ENCODE results near the gene LYL1.

LYL1 gene

DNA sequence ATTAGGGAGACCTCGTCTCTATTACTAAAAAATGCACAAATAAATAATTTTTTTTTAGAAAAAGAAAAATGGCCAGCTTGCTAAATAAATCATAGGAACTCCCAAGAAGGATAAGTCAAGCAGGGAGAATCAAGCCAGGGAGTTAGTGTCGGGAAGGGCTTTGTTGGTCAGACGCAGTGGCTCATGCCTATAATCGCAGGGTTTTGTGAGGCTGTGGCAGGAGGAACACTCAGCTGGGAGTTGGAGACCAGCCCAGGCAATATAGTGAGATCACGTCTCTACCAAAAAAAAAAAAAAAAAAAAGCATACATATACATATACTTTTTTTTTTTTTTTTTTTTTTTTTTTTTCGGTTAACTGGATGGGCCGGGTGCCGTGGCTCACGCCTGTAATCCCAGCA, 24.4 kb upstream of the LYL1 start:
- H3K4me3 ChIP-seq (ENCODE audit: low read depth in 1 of 2, low read length in 2 of 2), result no peak overlapping the region
- H3K4me1 ChIP-seq (ENCODE audit: control insufficient read depth in 1 of 2, insufficient read depth in 2 of 2, low read length in 2 of 2), result no peaks in the 10 kb centered on the region
- H3K27me3 ChIP-seq (ENCODE audit: low read depth, low read length), result no peaks in the 10 kb centered on the region
- no peaks in the 10 kb centered on the region for H3K9me3 ChIP-seq (ENCODE audit: control insufficient read depth in 1 of 2, low read length in 2 of 2)
- H3K36me3 ChIP-seq (ENCODE audit: control insufficient read depth in 1 of 2, insufficient read depth in 2 of 2, low read length in 2 of 2), result peaks cover 0 to 6% of the 10 kb centered on the region in 2 donors
- no peak overlapping the region for H3K27ac ChIP-seq (ENCODE audit: low read length)

DNA sequence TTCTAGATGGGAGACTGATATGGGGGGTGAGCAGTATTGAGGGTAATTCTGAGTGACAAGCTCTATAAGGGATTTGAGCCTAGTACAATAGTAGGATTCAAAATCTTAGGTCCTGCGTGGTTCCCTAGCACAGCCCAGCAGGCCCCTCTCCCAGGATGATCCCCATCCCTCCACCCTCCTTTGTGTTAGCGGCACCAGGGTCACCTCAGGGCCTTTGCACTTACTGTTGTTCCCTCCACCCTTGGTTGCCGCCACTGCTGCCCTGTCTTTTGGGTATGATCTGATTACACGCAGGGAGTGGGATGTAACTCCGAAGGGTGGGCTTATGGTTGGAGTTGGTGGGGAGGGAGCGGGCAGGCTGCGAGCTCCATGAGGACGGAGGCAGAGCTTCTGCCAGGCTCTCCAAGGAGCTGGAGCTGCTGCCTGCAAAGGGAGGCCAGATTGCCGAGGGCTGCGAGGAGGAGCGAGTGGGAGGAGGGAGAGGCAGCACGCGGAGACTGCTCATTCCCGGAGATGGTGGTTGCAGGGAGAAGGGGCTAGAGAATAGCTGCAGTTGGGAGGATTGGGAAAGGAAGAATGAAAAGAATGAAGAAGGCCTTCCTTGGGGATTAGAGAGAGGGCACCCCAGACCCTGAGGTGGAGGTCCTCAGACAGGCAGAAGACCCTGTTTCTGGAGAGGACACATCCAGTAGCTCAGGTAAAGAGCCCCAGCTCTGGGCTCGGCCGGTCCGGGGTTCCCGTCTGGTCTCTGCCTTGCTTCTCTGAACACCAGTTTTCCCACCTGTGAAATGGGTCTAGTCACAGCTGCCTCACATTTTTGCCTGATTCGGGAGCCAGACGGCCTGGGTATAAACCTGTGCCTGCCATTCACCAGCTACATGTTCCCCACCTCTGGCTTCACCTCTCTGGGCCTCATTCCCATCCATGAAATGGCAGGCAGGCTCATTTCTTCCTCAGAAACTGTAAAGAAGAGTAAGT, 20.6 kb upstream of the LYL1 start:
- Histone ChIP-seq H3K4me3 (ENCODE audit: low read depth in 1 of 2, low read length in 2 of 2) (no peak overlapping the region), H3K36me3 (ENCODE audit: control insufficient read depth in 1 of 2, insufficient read depth in 2 of 2, low read length in 2 of 2) (peaks cover 0 to 6% of the 10 kb centered on the region in 2 donors), H3K9me3 (ENCODE audit: control insufficient read depth in 1 of 2, low read length in 2 of 2) (no peaks in the 10 kb centered on the region), H3K27ac (ENCODE audit: low read length) (no peak overlapping the region), H3K27me3 (ENCODE audit: low read depth, low read length) (no peaks in the 10 kb centered on the region), H3K4me1 (ENCODE audit: control insufficient read depth in 1 of 2, insufficient read depth in 2 of 2, low read length in 2 of 2) (peaks cover 9 to 19% of the 10 kb centered on the region in 2 donors)

DNA sequence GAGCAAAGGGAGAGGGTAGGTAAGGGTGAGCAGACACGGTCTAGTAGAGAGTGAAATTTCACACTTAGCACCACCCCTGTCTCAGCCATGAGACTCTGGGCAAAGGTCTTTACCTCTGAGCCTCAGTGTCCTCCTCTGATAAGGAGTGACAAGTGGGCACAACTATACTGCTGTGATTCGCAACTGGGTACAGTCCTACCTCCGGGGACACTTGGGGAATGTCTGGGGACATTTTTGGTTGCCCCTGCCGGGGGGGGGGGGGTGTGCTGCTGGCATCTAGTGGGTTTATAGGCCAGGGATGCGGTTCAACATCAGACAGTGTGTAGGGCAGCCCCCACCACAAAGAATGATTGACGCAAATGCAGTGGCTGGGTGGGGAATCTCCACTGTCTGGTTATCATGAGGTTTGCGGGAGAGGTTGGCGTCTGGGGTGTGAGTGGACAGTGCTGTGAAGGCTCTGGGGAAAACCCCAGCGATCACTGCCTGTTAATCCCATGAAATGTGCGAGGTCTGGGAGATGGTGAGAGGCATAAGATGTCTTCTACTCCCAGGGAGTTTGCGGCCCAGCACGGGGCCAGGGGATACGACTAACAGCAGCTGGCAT, 19.7 kb upstream of the LYL1 start:
- Histone ChIP-seq H3K27me3 (ENCODE audit: low read depth, low read length) (no peaks in the 10 kb centered on the region), H3K9me3 (ENCODE audit: control insufficient read depth in 1 of 2, low read length in 2 of 2) (no peaks in the 10 kb centered on the region), H3K4me3 (ENCODE audit: low read depth in 1 of 2, low read length in 2 of 2) (no peak overlapping the region), H3K36me3 (ENCODE audit: control insufficient read depth in 1 of 2, insufficient read depth in 2 of 2, low read length in 2 of 2) (peaks cover 0 to 6% of the 10 kb centered on the region in 2 donors), H3K27ac (ENCODE audit: low read length) (no peak overlapping the region), H3K4me1 (ENCODE audit: control insufficient read depth in 1 of 2, insufficient read depth in 2 of 2, low read length in 2 of 2) (peaks cover 9 to 19% of the 10 kb centered on the region in 2 donors)

- Histone ChIP-seq H3K27ac (ENCODE audit: low read length) (no peak overlapping the region), H3K9me3 (ENCODE audit: control insufficient read depth in 1 of 2, low read length in 2 of 2) (no peaks in the 10 kb centered on the region), H3K27me3 (ENCODE audit: low read depth, low read length) (no peaks in the 10 kb centered on the region), H3K4me3 (ENCODE audit: low read depth in 1 of 2, low read length in 2 of 2) (no peak overlapping the region), H3K36me3 (ENCODE audit: control insufficient read depth in 1 of 2, insufficient read depth in 2 of 2, low read length in 2 of 2) (peaks cover 0 to 5% of the 10 kb centered on the region in 2 donors), H3K4me1 (ENCODE audit: control insufficient read depth in 1 of 2, insufficient read depth in 2 of 2, low read length in 2 of 2) (peaks cover 14 to 19% of the 10 kb centered on the region in 2 donors)
Observed at GRCh38 chr19:13121551-13122274, 19.1 kb upstream of the LYL1 start.

DNA sequence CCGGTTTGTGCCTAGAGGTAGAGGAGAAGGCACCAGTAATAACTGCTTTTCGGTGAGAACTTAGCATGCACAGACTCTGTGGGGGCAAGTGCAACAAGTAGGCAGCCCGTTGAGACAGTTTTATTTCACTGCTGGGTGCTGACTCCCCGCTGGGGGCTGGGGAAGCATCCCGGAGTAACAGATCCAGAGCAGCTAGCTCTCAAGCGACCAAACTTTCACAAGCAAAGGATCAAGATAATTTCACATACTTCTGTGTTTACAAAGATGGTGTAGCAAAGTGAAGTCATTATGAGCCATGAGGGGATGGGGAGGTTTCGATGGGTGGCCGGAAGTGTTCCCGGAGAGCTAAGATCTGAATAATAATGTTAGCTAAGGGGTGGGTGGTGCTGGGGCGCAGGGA, 18.2 kb upstream of the LYL1 start:
- no peaks in the 10 kb centered on the region for H3K9me3 ChIP-seq (ENCODE audit: control insufficient read depth in 1 of 2, low read length in 2 of 2)
- no peak overlapping the region for H3K4me3 ChIP-seq (ENCODE audit: low read depth in 1 of 2, low read length in 2 of 2)
- H3K27ac ChIP-seq (ENCODE audit: low read length), result no peak overlapping the region
- peaks cover 14 to 23% of the 10 kb centered on the region in 2 donors for H3K4me1 ChIP-seq (ENCODE audit: control insufficient read depth in 1 of 2, insufficient read depth in 2 of 2, low read length in 2 of 2)
- no peaks in the 10 kb centered on the region for H3K27me3 ChIP-seq (ENCODE audit: low read depth, low read length)
- no peaks in the 10 kb centered on the region for H3K36me3 ChIP-seq (ENCODE audit: control insufficient read depth in 1 of 2, insufficient read depth in 2 of 2, low read length in 2 of 2)

DNA sequence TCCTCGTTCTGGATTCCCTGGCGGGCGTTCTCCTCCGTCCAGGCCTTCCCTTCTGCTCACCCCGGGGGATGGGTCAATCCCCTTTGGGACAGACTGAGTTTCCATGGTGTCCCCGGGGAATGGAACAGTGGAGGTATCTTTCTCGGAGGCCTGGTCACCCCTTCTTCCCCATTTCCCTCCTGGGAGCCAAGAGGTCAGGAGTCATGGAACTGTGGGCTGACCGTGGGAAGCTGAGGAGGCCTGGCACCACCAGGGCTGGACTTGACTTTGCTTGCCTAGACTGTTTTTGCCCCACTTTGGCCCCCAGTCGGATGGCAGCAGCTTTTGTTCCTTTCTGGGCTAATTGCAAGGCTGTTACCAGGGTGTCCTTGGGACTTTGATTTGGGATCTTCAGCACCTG, 17.4 kb upstream of the LYL1 start:
- Histone ChIP-seq H3K4me3 (ENCODE audit: low read depth in 1 of 2, low read length in 2 of 2) (no peak overlapping the region), H3K36me3 (ENCODE audit: control insufficient read depth in 1 of 2, insufficient read depth in 2 of 2, low read length in 2 of 2) (no peaks in the 10 kb centered on the region), H3K27ac (ENCODE audit: low read length) (no peak overlapping the region), H3K4me1 (ENCODE audit: control insufficient read depth in 1 of 2, insufficient read depth in 2 of 2, low read length in 2 of 2) (peaks cover 19 to 31% of the 10 kb centered on the region in 2 donors), H3K9me3 (ENCODE audit: control insufficient read depth in 1 of 2, low read length in 2 of 2) (no peaks in the 10 kb centered on the region), H3K27me3 (ENCODE audit: low read depth, low read length) (no peaks in the 10 kb centered on the region)

DNA sequence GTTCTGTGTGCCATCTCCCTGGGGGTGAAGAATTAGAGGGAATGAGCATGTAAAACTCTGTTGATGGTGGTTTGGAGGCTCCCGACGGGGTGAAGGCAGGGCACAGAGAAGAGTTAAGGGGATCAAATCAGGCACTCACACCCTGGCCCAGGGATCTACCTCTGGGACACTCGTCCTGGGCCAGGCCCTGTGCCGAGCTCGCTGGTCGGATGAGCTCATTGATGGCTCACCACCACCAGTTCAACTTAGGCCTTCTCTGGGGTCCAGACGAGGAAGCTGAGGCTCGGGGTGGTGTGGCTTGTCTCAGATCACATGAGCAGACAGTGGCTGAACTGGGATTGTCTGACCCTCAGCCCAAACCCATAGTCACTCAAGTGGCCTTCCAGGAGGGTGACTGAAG, 17.0 kb upstream of the LYL1 start:
- Histone ChIP-seq H3K27me3 (ENCODE audit: low read depth, low read length) (no peaks in the 10 kb centered on the region), H3K9me3 (ENCODE audit: control insufficient read depth in 1 of 2, low read length in 2 of 2) (no peaks in the 10 kb centered on the region), H3K27ac (ENCODE audit: low read length) (no peak overlapping the region), H3K4me1 (ENCODE audit: control insufficient read depth in 1 of 2, insufficient read depth in 2 of 2, low read length in 2 of 2) (peaks cover 19 to 32% of the 10 kb centered on the region in 2 donors), H3K36me3 (ENCODE audit: control insufficient read depth in 1 of 2, insufficient read depth in 2 of 2, low read length in 2 of 2) (no peaks in the 10 kb centered on the region), H3K4me3 (ENCODE audit: low read depth in 1 of 2, low read length in 2 of 2) (peak overlapping the region; percentile 45 to 96)

DNA sequence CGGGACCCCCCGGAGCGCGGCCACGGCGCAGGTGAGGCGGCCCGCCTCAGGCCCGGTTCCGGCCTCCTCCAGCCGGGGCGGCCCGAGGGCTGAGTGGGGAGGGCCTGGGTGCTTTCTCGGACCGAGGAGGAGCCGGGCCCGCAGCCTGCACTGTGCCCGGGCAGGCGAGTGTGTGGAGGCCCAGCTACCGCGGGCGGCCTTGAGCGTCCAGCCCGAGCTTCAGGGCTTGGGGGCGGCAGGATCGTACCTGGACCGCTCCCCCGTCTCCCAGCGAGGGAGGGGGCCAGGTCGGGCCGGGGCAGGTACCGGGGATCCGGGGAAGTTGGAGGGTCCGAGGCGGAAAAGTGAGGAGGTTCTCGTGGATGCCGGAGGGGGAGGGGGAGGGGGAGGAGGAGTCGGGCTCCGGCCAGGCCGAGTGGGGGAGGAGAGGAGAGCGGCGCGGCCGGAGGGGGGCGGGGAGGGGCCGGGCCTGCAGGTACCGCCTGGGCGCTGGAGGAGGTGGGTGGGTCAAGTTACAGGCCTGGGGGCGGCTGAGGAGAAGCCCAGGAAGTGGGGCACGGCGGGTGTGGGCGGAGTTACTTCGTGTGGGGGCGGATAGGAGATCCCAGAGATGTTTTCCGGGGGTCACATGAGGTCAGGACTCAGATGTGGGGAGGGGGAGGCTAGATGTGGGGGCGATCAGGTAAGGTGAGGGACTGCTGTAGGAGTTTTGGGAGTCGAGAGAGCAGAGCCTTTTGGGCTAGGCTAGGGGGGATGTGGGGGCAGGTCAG, 16.0 kb upstream of the LYL1 start:
- no peaks in the 10 kb centered on the region for H3K9me3 ChIP-seq (ENCODE audit: control insufficient read depth in 1 of 2, low read length in 2 of 2)
- H3K36me3 ChIP-seq (ENCODE audit: control insufficient read depth in 1 of 2, insufficient read depth in 2 of 2, low read length in 2 of 2), result no peaks in the 10 kb centered on the region
- H3K27me3 ChIP-seq (ENCODE audit: low read depth, low read length), result no peaks in the 10 kb centered on the region
- no peak overlapping the region for H3K27ac ChIP-seq (ENCODE audit: low read length)
- peak overlapping the region; percentile 45 to 96 for H3K4me3 ChIP-seq (ENCODE audit: low read depth in 1 of 2, low read length in 2 of 2)
- H3K4me1 ChIP-seq (ENCODE audit: control insufficient read depth in 1 of 2, insufficient read depth in 2 of 2, low read length in 2 of 2), result peaks cover 19 to 32% of the 10 kb centered on the region in 2 donors

GRCh38 chr19:13117772-13118423, 15.2 kb upstream of the LYL1 start, which contains the start of gene NACC1:
NACC1 (plus strand) TSS chr19:13118264; CDS start chr19:13135208, 16,944 bp downstream.
- Histone ChIP-seq H3K27ac (ENCODE audit: low read length) (peak within 1 kb of the TSS; percentile 87), H3K4me3 (ENCODE audit: low read depth in 1 of 2, low read length in 2 of 2) (peak within 1 kb of the TSS; percentile 93 to 97), H3K9me3 (ENCODE audit: control insufficient read depth in 1 of 2, low read length in 2 of 2) (no peaks in the 10 kb centered on the region), H3K36me3 (ENCODE audit: control insufficient read depth in 1 of 2, insufficient read depth in 2 of 2, low read length in 2 of 2) (peaks cover 0 to under 1% of the 10 kb centered on the region in 2 donors), H3K27me3 (ENCODE audit: low read depth, low read length) (no peaks in the 10 kb centered on the region), H3K4me1 (ENCODE audit: control insufficient read depth in 1 of 2, insufficient read depth in 2 of 2, low read length in 2 of 2) (peaks cover 19 to 32% of the 10 kb centered on the region in 2 donors)

- Histone ChIP-seq H3K4me1 (ENCODE audit: control insufficient read depth in 1 of 2, insufficient read depth in 2 of 2, low read length in 2 of 2) (peaks cover 19 to 32% of the 10 kb centered on the region in 2 donors), H3K36me3 (ENCODE audit: control insufficient read depth in 1 of 2, insufficient read depth in 2 of 2, low read length in 2 of 2) (peaks cover 0 to 7% of the 10 kb centered on the region in 2 donors), H3K27ac (ENCODE audit: low read length) (peak overlapping the region; percentile 87), H3K27me3 (ENCODE audit: low read depth, low read length) (no peaks in the 10 kb centered on the region), H3K9me3 (ENCODE audit: control insufficient read depth in 1 of 2, low read length in 2 of 2) (no peaks in the 10 kb centered on the region), H3K4me3 (ENCODE audit: low read depth in 1 of 2, low read length in 2 of 2) (peak overlapping the region; percentile 93 to 97)
Observed at GRCh38 chr19:13117176-13117771, 14.6 kb upstream of the LYL1 start.

Data from muscle layer of duodenum (tissue), 2 donors.